Smooth muscle cell (in vitro differentiated cells): ENCODE results near the gene ADPRM. TPM values are rescaled to one million over a fixed set of nuclear protein-coding genes. Genes with fewer than 3 reads are reported as not detected.
"Not testable (repeated sequence)": the region's sequence is repeated elsewhere in the genome, so short reads cannot be mapped to it uniquely, and the experiment has no call there.

Experiments
- DNase-seq: peaks from one replicate; lab custom pipeline; 2025; ENCODE audit not compliant: unreplicated experiment; lab: John Stamatoyannopoulos, UW
- H2AFZ ChIP-seq: fragments of 200-600 bp; sonication (generic); 2 replicates; pipeline ENCODE4 v1.6.0; 2016; ENCODE audit warnings: antibody characterized with exemption, low read depth, mild to moderate bottlenecking
- H3F3A ChIP-seq: fragments of 200-600 bp; sonication (generic); 2 replicates; pipeline ENCODE4 v1.6.0; 2017; ENCODE audit warnings: antibody characterized with exemption, low read depth
- H3K27ac ChIP-seq: fragments of 200-600 bp; sonication (generic); 2 replicates; pipeline ENCODE4 v1.5.1; 2016; ENCODE audit warnings: low read depth, mild to moderate bottlenecking
- H3K27me3 ChIP-seq: fragments of 200-600 bp; sonication (generic); 2 replicates; pipeline ENCODE4 v1.6.1; 2016; ENCODE audit warnings: low read depth, mild to moderate bottlenecking
- H3K36me3 ChIP-seq: fragments of 200-600 bp; sonication (generic); 2 replicates; pipeline ENCODE4 v1.5.1; 2016; ENCODE audit warnings: low read depth
- H3K4me1 ChIP-seq: fragments of 200-600 bp; sonication (generic); 2 replicates; pipeline ENCODE4 v1.5.1; 2016; ENCODE audit warnings: low read depth
- H3K4me2 ChIP-seq: fragments of 200-600 bp; sonication (generic); 2 replicates; pipeline ENCODE4 v1.6.0; 2016; ENCODE audit warnings: mild to moderate bottlenecking
- H3K4me3 ChIP-seq: fragments of 200-600 bp; sonication (generic); 2 replicates; pipeline ENCODE4 v1.5.1; 2016; ENCODE audit warnings: mild to moderate bottlenecking
- H3K79me2 ChIP-seq: fragments of 200-600 bp; sonication (generic); 2 replicates; pipeline ENCODE4 v1.6.0; 2016; ENCODE audit warnings: low read depth, mild to moderate bottlenecking
- H3K9ac ChIP-seq: fragments of 200-600 bp; sonication (generic); 2 replicates; pipeline ENCODE4 v1.6.0; 2016; ENCODE audit warnings: low read depth
- H3K9me3 ChIP-seq: fragments of 200-600 bp; sonication (generic); replicated peaks from 2 replicates; pipeline ENCODE4 v1.5.1; 2016; ENCODE audit warnings: low read depth
- H4K20me1 ChIP-seq: fragments of 200-600 bp; sonication (generic); 2 replicates; pipeline ENCODE4 v1.6.0; 2016; ENCODE audit warnings: low read depth
- CTCF ChIP-seq: fragments of 200-600 bp; sonication (generic); IDR thresholded peaks from 2 replicates; pipeline ENCODE4 v1.5.1; 2017; ENCODE audit warnings: borderline replicate concordance, mild to moderate bottlenecking, antibody characterized with exemption; ENCODE audit not compliant: insufficient read depth, poor library complexity, severe bottlenecking
- WGBS: methylation state at CpG from one replicate; pipeline ENCODE4 v1.1.7; 2016; ENCODE audit warnings: low lambda C conversion rate; 5-methylcytosine and 5-hydroxymethylcytosine counted together
- polyA plus RNA-seq: library from polyadenylated mRNA; unstranded; fragments of >200 nt; fragmentation: Nextera tagmentation; extraction: Ambion mirVana; gene quantifications from 2 replicates; pipeline ENCODE4 v1.2.1, GENCODE V29; 2016
- total RNA-seq: library from RNA; depleted of rRNA; stranded (reverse); fragments of >200 nt; gene quantifications from 2 replicates; pipeline ENCODE4 v1.2.3, GENCODE V29; 2014

The ADPRM gene
- total and polyA plus RNA-seq, 2 experiments from 2014 or later = 8.3 to 11.3 TPM

- no peaks in the 10 kb centered on the region for H3K36me3 ChIP-seq
- no peaks in the 10 kb centered on the region for H4K20me1 ChIP-seq
- peak overlapping the region; percentile 66 for H3K4me3 ChIP-seq
- no peaks in the 10 kb centered on the region for H3K9me3 ChIP-seq
- no peak for TF ChIP-seq CTCF
- DNase-seq = no peak
- H3K27ac ChIP-seq = no peak overlapping the region
- H3K4me1 ChIP-seq = peaks cover 7% of the 10 kb centered on the region
- H3F3A ChIP-seq = peaks cover 4% of the 10 kb centered on the region
- H3K27me3 ChIP-seq = no peaks in the 10 kb centered on the region
- no peak overlapping the region for H3K9ac ChIP-seq
- H2AFZ ChIP-seq = no peak overlapping the region
- H3K79me2 ChIP-seq = no peaks in the 10 kb centered on the region
- H3K4me2 ChIP-seq = peak overlapping the region; percentile 84
- WGBS = 93% methylated on average over 6 of the region's 6 CpGs
Observed at GRCh38 chr17:10731408-10731879, 34.0 kb downstream of the ADPRM start.

GRCh38 chr17:10732121-10732520 lies 34.7 kb downstream of the ADPRM start:
- H2AFZ ChIP-seq, DNase-seq, H3K4me1 ChIP-seq, H3K36me3 ChIP-seq, H3K27me3 ChIP-seq, H3K79me2 ChIP-seq, H3F3A ChIP-seq, H3K9me3 ChIP-seq, H3K4me3 ChIP-seq, H3K27ac ChIP-seq, H3K4me2 ChIP-seq, H3K9ac ChIP-seq, H4K20me1 ChIP-seq: not testable (repeated sequence)
- 75% methylated on average over 6 of the region's 6 CpGs for WGBS

GRCh38 chr17:10733666-10734065 lies 36.3 kb downstream of the ADPRM start:
- Histone ChIP-seq H4K20me1 (no peaks in the 10 kb centered on the region), H3K27ac (no peak overlapping the region), H3K4me1 (peaks cover 7% of the 10 kb centered on the region), H3K9me3 (no peaks in the 10 kb centered on the region), H3K4me2 (no peak overlapping the region), H3K27me3 (no peaks in the 10 kb centered on the region), H3K9ac (no peak overlapping the region), H3K79me2 (no peaks in the 10 kb centered on the region), H3K36me3 (no peaks in the 10 kb centered on the region), H3K4me3 (no peak overlapping the region), H2AFZ (no peak overlapping the region), H3F3A (peaks cover 4% of the 10 kb centered on the region)
- no peak for DNase-seq
- 98% methylated on average over 3 of the region's 3 CpGs for WGBS
- TF ChIP-seq CTCF = no peak

GRCh38 chr17:10735251-10735650 lies 37.9 kb downstream of the ADPRM start:
- Histone ChIP-seq H2AFZ (no peak overlapping the region), H3K4me1 (peaks cover 7% of the 10 kb centered on the region), H3K27me3 (no peaks in the 10 kb centered on the region), H4K20me1 (no peaks in the 10 kb centered on the region), H3K79me2 (no peaks in the 10 kb centered on the region), H3K4me3 (no peak overlapping the region), H3K4me2 (no peak overlapping the region), H3K27ac (no peak overlapping the region), H3K36me3 (no peaks in the 10 kb centered on the region), H3K9ac (no peak overlapping the region), H3F3A (peaks cover 4% of the 10 kb centered on the region), H3K9me3 (no peaks in the 10 kb centered on the region)
- no peak for DNase-seq
- WGBS = 86% methylated on average over 2 of the region's 2 CpGs
- no peak for TF ChIP-seq CTCF
